NCI-H510A (cell line): ENCODE results near the gene HBZ.
"Not testable (repeated sequence)": the region's sequence is repeated elsewhere in the genome, so short reads cannot be mapped to it uniquely, and the experiment has no call there.

ENCODE experiments used
- DNase-seq: peaks from one replicate; lab custom pipeline; 2025; lab: John Stamatoyannopoulos, UW

HBZ gene

GRCh38 chr16:180101-180675 is 27.7 kb downstream of the HBZ start, which contains the start of gene HBQ1:
HBQ1 (plus strand) TSS chr16:180459; CDS start chr16:180487, 28 bp downstream.
- no peak for DNase-seq

GRCh38 chr16:180681-181564 is 28.5 kb downstream of the HBZ start:
- DNase-seq, result no peak

GRCh38 chr16:181565-182021 is 29.1 kb downstream of the HBZ start:
- no peak for DNase-seq

- DNase-seq, result no peak
Observed at GRCh38 chr16:183005-183404, 30.6 kb downstream of the HBZ start.

- no peak for DNase-seq
Observed at GRCh38 chr16:185213-185612, 32.8 kb downstream of the HBZ start.

- no peak for DNase-seq
Observed at GRCh38 chr16:185691-186090, 33.2 kb downstream of the HBZ start.

GRCh38 chr16:187330-187729 is 34.9 kb downstream of the HBZ start:
- DNase-seq, result no peak

GRCh38 chr16:188674-189073 is 36.2 kb downstream of the HBZ start:
- no peak for DNase-seq

- no peak for DNase-seq
Observed at GRCh38 chr16:189604-190186, 37.3 kb downstream of the HBZ start.

- no peak for DNase-seq
Observed at GRCh38 chr16:191831-192230, 39.4 kb downstream of the HBZ start.

- DNase-seq, result no peak
Observed at GRCh38 chr16:192686-193085, 40.2 kb downstream of the HBZ start.

- DNase-seq, result no peak
Observed at GRCh38 chr16:193441-193840, 41.0 kb downstream of the HBZ start.

- no peak for DNase-seq
Observed at GRCh38 chr16:194516-194915, 42.1 kb downstream of the HBZ start.

- DNase-seq, result no peak
Observed at GRCh38 chr16:200388-200787, 47.9 kb downstream of the HBZ start.

- DNase-seq, result no peak
Observed at GRCh38 chr16:203246-203645, 50.8 kb downstream of the HBZ start.

GRCh38 chr16:204046-204445 is 51.6 kb downstream of the HBZ start:
- not testable (repeated sequence) for DNase-seq
